ENCODE measurements around the gene SETD1A.

SETD1A gene

GRCh38 chr16:30983898-30984610 is 26.5 kb downstream of the SETD1A start:
- no peak for DNase-seq

- DNase-seq, result no peak
Measured at GRCh38 chr16:30984669-30985400, 27.3 kb downstream of the SETD1A start, which contains the start of gene HSD3B7. Gene HSD3B7, plus strand, starts transcription at chr16:30985207. Its CDS starts 452 bp downstream, at chr16:30985659.

GRCh38 chr16:30985401-30986128 is 28.0 kb downstream of the SETD1A start:
- DNase-seq, result no peak

- DNase-seq, result no peak
Measured at GRCh38 chr16:30986129-30986991, 28.8 kb downstream of the SETD1A start.

GRCh38 chr16:30987581-30988190 is 30.1 kb downstream of the SETD1A start:
- DNase-seq, result no peak

GRCh38 chr16:30989469-30990047 is 32.0 kb downstream of the SETD1A start:
- no peak for DNase-seq

- DNase-seq, result no peak
Measured at GRCh38 chr16:30990105-30990504, 32.6 kb downstream of the SETD1A start.

- DNase-seq, result no peak
Measured at GRCh38 chr16:30991052-30991451, 33.5 kb downstream of the SETD1A start.

GRCh38 chr16:30992276-30992780 is 34.8 kb downstream of the SETD1A start:
- no peak for DNase-seq

GRCh38 chr16:30992931-30993816 is 35.6 kb downstream of the SETD1A start:
- no peak for DNase-seq

GRCh38 chr16:30995927-30996323 is 38.4 kb downstream of the SETD1A start:
- no peak for DNase-seq

GRCh38 chr16:30996324-30996984 is 38.9 kb downstream of the SETD1A start:
- no peak for DNase-seq

GRCh38 chr16:30996985-30997724 is 39.6 kb downstream of the SETD1A start:
- DNase-seq, result no peak

- DNase-seq, result no peak
Measured at GRCh38 chr16:30997725-30998711, 40.5 kb downstream of the SETD1A start.

GRCh38 chr16:30998852-30999761 is 41.6 kb downstream of the SETD1A start:
- DNase-seq, result peak; percentile 67

GRCh38 chr16:31000671-31001382 is 43.3 kb downstream of the SETD1A start:
- DNase-seq, result no peak
